ENCODE measurements around the gene CABCOCO1. TPM values are rescaled to one million over a fixed set of nuclear protein-coding genes. Genes with fewer than 3 reads are reported as not detected.
"Not testable (repeated sequence)": the region's sequence is repeated elsewhere in the genome, so short reads cannot be mapped to it uniquely, and the experiment has no call there.

The CABCOCO1 gene
- total RNA-seq, 1 donor from 2014 or later, result not detected

GRCh38 chr10:61732629-61733278, 70.0 kb downstream of the CABCOCO1 start:
- CTCF ChIA-PET, result interaction anchor here (1.2 to 4.5 kb wide), 5 partner anchors 9 to 916 kb away, joined by 3 to 30 read pairs (median 4); no protein-coding TSS in a partner anchor
- POLR2A ChIA-PET, result no interaction called here
- no peak overlapping the region for H3K4me3 Mint-ChIP-seq
- H3K4me1 Mint-ChIP-seq, result no peaks in the 10 kb centered on the region
- ATAC-seq (ENCODE audit: low read depth), result no peak
- no peaks in the 10 kb centered on the region for H3K36me3 Mint-ChIP-seq (ENCODE audit: low read depth)
- H3K27me3 Mint-ChIP-seq, result peaks cover 30% of the 10 kb centered on the region
- TF ChIP-seq, protein P1, sequence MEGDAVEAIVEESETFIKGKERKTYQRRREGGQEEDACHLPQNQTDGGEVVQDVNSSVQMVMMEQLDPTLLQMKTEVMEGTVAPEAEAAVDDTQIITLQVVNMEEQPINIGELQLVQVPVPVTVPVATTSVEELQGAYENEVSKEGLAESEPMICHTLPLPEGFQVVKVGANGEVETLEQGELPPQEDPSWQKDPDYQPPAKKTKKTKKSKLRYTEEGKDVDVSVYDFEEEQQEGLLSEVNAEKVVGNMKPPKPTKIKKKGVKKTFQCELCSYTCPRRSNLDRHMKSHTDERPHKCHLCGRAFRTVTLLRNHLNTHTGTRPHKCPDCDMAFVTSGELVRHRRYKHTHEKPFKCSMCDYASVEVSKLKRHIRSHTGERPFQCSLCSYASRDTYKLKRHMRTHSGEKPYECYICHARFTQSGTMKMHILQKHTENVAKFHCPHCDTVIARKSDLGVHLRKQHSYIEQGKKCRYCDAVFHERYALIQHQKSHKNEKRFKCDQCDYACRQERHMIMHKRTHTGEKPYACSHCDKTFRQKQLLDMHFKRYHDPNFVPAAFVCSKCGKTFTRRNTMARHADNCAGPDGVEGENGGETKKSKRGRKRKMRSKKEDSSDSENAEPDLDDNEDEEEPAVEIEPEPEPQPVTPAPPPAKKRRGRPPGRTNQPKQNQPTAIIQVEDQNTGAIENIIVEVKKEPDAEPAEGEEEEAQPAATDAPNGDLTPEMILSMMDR (IDR thresholded peaks at IDR 0.05), result no peak
- intact Hi-C loops (cut with micrococcal nuclease), result loop anchor here (1.0 to 10.0 kb wide), 4 partner anchors 448 to 916 kb away; no protein-coding TSS in a partner anchor
- no peak overlapping the region for H3K27ac Mint-ChIP-seq
- H3K9me3 Mint-ChIP-seq, result peaks cover 3% of the 10 kb centered on the region
- no peak for DNase-seq

DNA sequence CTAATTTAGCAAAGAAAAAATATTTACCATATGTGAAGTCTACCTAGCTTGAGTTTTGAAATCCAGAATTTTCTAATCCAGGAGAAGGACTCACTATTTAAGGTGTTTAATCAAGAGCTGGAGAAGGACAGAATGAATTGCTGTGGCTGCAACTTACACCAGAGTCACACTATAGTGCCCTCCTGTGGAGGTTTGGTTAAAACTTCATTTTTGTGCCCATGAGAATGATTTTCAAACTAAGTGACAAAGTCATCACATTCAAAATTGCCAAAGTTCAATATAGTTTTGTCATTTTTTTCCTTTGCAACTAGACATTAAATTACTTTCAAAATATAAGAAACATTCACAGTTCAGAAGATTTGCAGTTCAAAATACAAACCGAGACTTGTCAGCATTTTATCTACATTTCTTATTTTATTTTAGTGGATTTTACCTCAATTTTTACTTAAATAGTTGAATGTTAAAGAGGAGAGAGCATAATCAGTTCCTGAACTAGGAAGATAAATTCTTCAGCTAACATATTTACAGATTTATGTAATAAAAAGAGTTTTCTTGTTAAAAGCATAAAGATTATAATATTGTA, 70.7 kb downstream of the CABCOCO1 start:
- H3K9me3 Mint-ChIP-seq, result peaks cover 3% of the 10 kb centered on the region
- no peak for ATAC-seq (ENCODE audit: low read depth)
- H3K4me3 Mint-ChIP-seq, result no peak overlapping the region
- no peak for DNase-seq
- ChIA-PET CTCF (interaction anchor here (1.5 to 4.5 kb wide), 3 partner anchors 592 to 917 kb away, joined by 4 to 30 read pairs (median 5); no protein-coding TSS in a partner anchor), POLR2A (no interaction called here)
- no peaks in the 10 kb centered on the region for H3K4me1 Mint-ChIP-seq
- intact Hi-C loops (cut with micrococcal nuclease), result loop anchor here (1.0 to 10.0 kb wide), 4 partner anchors 449 to 917 kb away; no protein-coding TSS in a partner anchor
- no peaks in the 10 kb centered on the region for H3K36me3 Mint-ChIP-seq (ENCODE audit: low read depth)
- TF ChIP-seq, protein P1 (IDR thresholded peaks at IDR 0.05), result no peak
- H3K27me3 Mint-ChIP-seq, result peaks cover 27% of the 10 kb centered on the region
- H3K27ac Mint-ChIP-seq, result no peak overlapping the region

- H3K9me3 Mint-ChIP-seq, result peaks cover 3% of the 10 kb centered on the region
- intact Hi-C loops (cut with micrococcal nuclease), result loop anchor here (10.0 kb wide), 1 partner anchor 451 kb away; no protein-coding TSS in a partner anchor
- DNase-seq (no peak), ATAC-seq (ENCODE audit: low read depth) (no peak)
- H3K27me3 Mint-ChIP-seq, result peaks cover 23% of the 10 kb centered on the region
- TF ChIP-seq, protein P1 (IDR thresholded peaks at IDR 0.05), result no peak
- ChIA-PET CTCF (interaction anchor here (4.5 kb wide), 1 partner anchor 595 kb away, joined by 30 read pairs; no protein-coding TSS in a partner anchor), POLR2A (no interaction called here)
- H3K4me3 Mint-ChIP-seq, result no peak overlapping the region
- H3K36me3 Mint-ChIP-seq (ENCODE audit: low read depth), result no peaks in the 10 kb centered on the region
- no peaks in the 10 kb centered on the region for H3K4me1 Mint-ChIP-seq
- no peak overlapping the region for H3K27ac Mint-ChIP-seq
Measured at GRCh38 chr10:61735882-61736281, 73.2 kb downstream of the CABCOCO1 start.

DNA sequence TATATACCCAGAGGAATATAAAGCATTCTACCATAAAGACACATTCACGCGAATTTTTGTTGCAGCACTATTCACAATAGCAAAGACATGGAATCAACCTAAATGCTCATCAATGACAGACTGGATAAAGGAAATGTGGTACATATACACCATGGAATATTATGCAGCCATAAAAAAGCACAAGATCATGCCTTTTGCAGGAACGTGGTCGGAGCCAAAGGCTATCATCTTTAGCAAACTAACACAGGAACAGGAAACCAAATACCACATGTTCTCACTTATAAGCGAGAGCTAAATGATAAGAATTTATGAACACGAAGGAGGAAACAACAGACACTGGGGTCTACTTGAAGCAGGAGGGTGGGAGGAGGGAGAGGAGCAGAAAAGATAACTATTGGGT, 74.7 kb downstream of the CABCOCO1 start:
- H3K9me3 Mint-ChIP-seq; CTCF ChIA-PET; ATAC-seq (ENCODE audit: low read depth); H3K36me3 Mint-ChIP-seq (ENCODE audit: low read depth); H3K4me1 Mint-ChIP-seq; POLR2A ChIA-PET; H3K4me3 Mint-ChIP-seq; H3K27ac Mint-ChIP-seq; DNase-seq: not testable (repeated sequence)
- intact Hi-C loops (cut with micrococcal nuclease), result loop anchor here (10.0 kb wide), 1 partner anchor 453 kb away; no protein-coding TSS in a partner anchor
- H3K27me3 Mint-ChIP-seq, result peaks cover 21% of the 10 kb centered on the region

DNA sequence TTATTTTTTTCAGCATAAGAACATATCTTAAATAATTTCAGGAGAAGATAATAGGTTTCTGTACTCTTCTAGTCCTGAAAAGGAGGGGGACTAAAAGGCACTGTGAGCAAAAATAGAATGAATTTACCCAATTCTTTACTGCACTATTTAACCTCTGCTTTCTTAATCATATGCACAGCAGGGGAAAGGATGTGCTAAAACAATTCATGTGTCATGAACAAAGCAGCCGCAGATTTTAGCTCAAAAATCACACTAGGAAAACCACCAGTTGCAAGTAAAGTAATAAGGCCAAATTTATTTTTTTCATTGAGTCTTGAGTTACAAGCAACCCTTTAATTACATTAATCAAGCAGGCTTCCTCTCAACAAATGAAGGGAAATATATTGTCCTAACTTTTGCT, 80.1 kb downstream of the CABCOCO1 start:
- Mint-ChIP-seq H3K4me1 (no peaks in the 10 kb centered on the region), H3K9me3 (peaks cover 3% of the 10 kb centered on the region), H3K27me3 (peaks cover 2% of the 10 kb centered on the region), H3K27ac (no peak overlapping the region), H3K36me3 (ENCODE audit: low read depth) (no peaks in the 10 kb centered on the region), H3K4me3 (no peak overlapping the region)
- no peak for DNase-seq
- ChIA-PET CTCF (interaction anchor here (2.0 kb wide), 1 partner anchor 8 kb away, joined by 10 read pairs; no protein-coding TSS in a partner anchor), POLR2A (interaction anchor here (1.1 kb wide), 1 partner anchor 14 kb away, joined by 3 read pairs; no protein-coding TSS in a partner anchor)
- no peak for ATAC-seq (ENCODE audit: low read depth)
- TF ChIP-seq, protein P1 (IDR thresholded peaks at IDR 0.05), result no peak
- intact Hi-C loops (cut with micrococcal nuclease), result no loop called here

Data from activated B cell treated with CpG ODN at 0.5 μM for 24 hours (primary cell).